OCI-LY7 (cell line): ENCODE measurements around the gene CDKN2C. TPM values are rescaled to one million over a fixed set of nuclear protein-coding genes. Genes with fewer than 3 reads are reported as not detected.

Experiments
- BruUV-seq: library from RNA; stranded (reverse); fragments of 400-500 nt; replicated peaks from 2 replicates; lab custom pipeline; 2021; lab: Mats Ljungman, UMichigan
- CTCF ChIA-PET: fragments of 300-600 bp; sonication (Branson Sonifier 250); formaldehyde crosslinking; loops from one replicate; lab custom pipeline; 2022; ENCODE audit warnings: antibody characterized with exemption; ENCODE audit not compliant: unreplicated experiment; lab: Charles Lee
- POLR2A ChIA-PET: fragments of 300-600 bp; sonication (Branson Sonifier 250); formaldehyde crosslinking; loops from one replicate; lab custom pipeline; 2022; ENCODE audit warnings: antibody characterized with exemption; lab: Charles Lee
- DNase-seq: peaks from one replicate; pipeline ENCODE4 v3.0.0-alpha.2; 2015; ENCODE audit warnings: low spot score
- H2AFZ ChIP-seq: fragments of 200-600 bp; sonication (generic), shearing (Covaris generic); 2 replicates; pipeline ENCODE4 v1.6.1; 2014; ENCODE audit warnings: mild to moderate bottlenecking, antibody characterized with exemption, low read length, moderate library complexity
- H3K27ac ChIP-seq: fragments of 200-600 bp; sonication (generic); 2 replicates; pipeline ENCODE4 v1.5.1; 2014; ENCODE audit warnings: mixed run types, low read depth, mild to moderate bottlenecking, moderate library complexity, low read length, inconsistent platforms; ENCODE audit not compliant: poor library complexity, severe bottlenecking
- H3K36me3 ChIP-seq: fragments of 200-600 bp; sonication (generic); 2 replicates; pipeline ENCODE4 v1.6.1; 2014; ENCODE audit warnings: mild to moderate bottlenecking, antibody characterized with exemption, low read length, moderate library complexity, mixed read lengths; ENCODE audit not compliant: insufficient read depth
- H3K4me1 ChIP-seq: fragments of 200-600 bp; sonication (generic); 2 replicates; pipeline ENCODE4 v1.5.1; 2014; ENCODE audit warnings: mild to moderate bottlenecking, low read length; ENCODE audit not compliant: insufficient read depth, poor library complexity, severe bottlenecking
- H3K4me2 ChIP-seq: fragments of 200-600 bp; sonication (generic); 2 replicates; pipeline ENCODE4 v1.6.1; 2014; ENCODE audit warnings: mild to moderate bottlenecking, low read length
- H3K4me3 ChIP-seq: fragments of 200-600 bp; sonication (generic); 2 replicates; pipeline ENCODE4 v1.5.1; 2014; ENCODE audit warnings: mild to moderate bottlenecking, low read depth, low read length; ENCODE audit not compliant: poor library complexity, severe bottlenecking
- H3K79me2 ChIP-seq: fragments of 200-600 bp; sonication (generic); 2 replicates; pipeline ENCODE4 v1.6.1; 2016; ENCODE audit warnings: low read depth, mild to moderate bottlenecking, low read length, moderate library complexity, mixed read lengths; ENCODE audit not compliant: insufficient read depth
- H3K9me2 ChIP-seq: fragments of 200-600 bp; sonication (generic); 2 replicates; pipeline ENCODE4 v1.6.1; 2016; ENCODE audit warnings: mild to moderate bottlenecking, low read length, mixed read lengths; ENCODE audit not compliant: insufficient read depth
- H3K9me3 ChIP-seq: fragments of 200-600 bp; sonication (generic); 2 replicates; pipeline ENCODE4 v1.6.1; 2014; ENCODE audit warnings: mild to moderate bottlenecking, mixed run types, low read length, mixed read lengths
- H4K20me1 ChIP-seq: fragments of 200-600 bp; sonication (generic); 2 replicates; pipeline ENCODE4 v1.6.1; 2014; ENCODE audit warnings: mild to moderate bottlenecking, antibody characterized with exemption, low read length, moderate library complexity, mixed read lengths; ENCODE audit not compliant: insufficient read depth
- CTCF ChIP-seq: fragments of 200-600 bp; sonication (generic); conservative IDR thresholded peaks from 2 replicates; pipeline ENCODE4 v1.5.1; 2014; ENCODE audit warnings: mild to moderate bottlenecking, antibody characterized with exemption, low read length, moderate library complexity, mixed read lengths
- EZH2phosphoT487 ChIP-seq: fragments of 200-600 bp; sonication (generic); IDR thresholded peaks from 2 replicates; pipeline ENCODE4 v1.6.1; 2018; ENCODE audit warnings: low read depth, borderline replicate concordance, mild to moderate bottlenecking, mixed run types, antibody characterized with exemption, low read length, moderate library complexity, mixed read lengths
- intact Hi-C: fragments of 100-400 bp; cut with micrococcal nuclease; formaldehyde crosslinking; loops from one replicate; pipeline ENCODE4 v1.10.0; 2022; ENCODE audit not compliant: unreplicated experiment
- total RNA-seq, 2 experiments: library from RNA; depleted of rRNA in 1 of 2; stranded (reverse); fragments of >200 nt in 1 of 2; shearing (Covaris generic) in 1 of 2; gene quantifications; 2 replicates each; pipeline ENCODE4 v1.2.3, GENCODE V29; 2014 to 2022

The CDKN2C gene
- total RNA-seq, 2 experiments from 2014 or later, result 46.6 to 71.0 TPM

- TF ChIP-seq EZH2phosphoT487 (no peak), CTCF (no peak)
- H2AFZ ChIP-seq, result no peak overlapping the region
- DNase-seq, result no peak
- peaks cover 44% of the 10 kb centered on the region for H3K36me3 ChIP-seq
- H3K27ac ChIP-seq, result no peak overlapping the region
- ChIA-PET POLR2A (interaction anchor here (1.7 kb wide), 1 partner anchor 40 kb away, joined by 5 read pairs; no protein-coding TSS in a partner anchor), CTCF (no interaction called here)
- no TSS peak for BruUV-seq
- H3K4me2 ChIP-seq, result no peak overlapping the region
- H3K4me1 ChIP-seq, result peaks cover 19% of the 10 kb centered on the region
- peaks cover 13% of the 10 kb centered on the region; the same call in 1 of the 2 replicates for H4K20me1 ChIP-seq
- intact Hi-C loops, result no loop called here
- H3K79me2 ChIP-seq, result peaks cover 93% of the 10 kb centered on the region
- H3K9me3 ChIP-seq, result peaks cover 48% of the 10 kb centered on the region
- H3K9me2 ChIP-seq, result no peaks in the 10 kb centered on the region
- no peak overlapping the region for H3K4me3 ChIP-seq
Measured at GRCh38 chr1:50921029-50921428, 49.0 kb upstream of the CDKN2C start.

GRCh38 chr1:50923564-50923963 is 46.5 kb upstream of the CDKN2C start:
- no peak for DNase-seq
- Histone ChIP-seq H3K27ac (no peak overlapping the region), H3K79me2 (peaks cover 97% of the 10 kb centered on the region), H4K20me1 (no peaks in the 10 kb centered on the region), H3K4me2 (no peak overlapping the region), H3K4me3 (no peak overlapping the region), H3K9me2 (no peaks in the 10 kb centered on the region), H3K9me3 (peaks cover 48% of the 10 kb centered on the region), H2AFZ (no peak overlapping the region), H3K36me3 (peaks cover 60% of the 10 kb centered on the region), H3K4me1 (no peaks in the 10 kb centered on the region)
- intact Hi-C loops, result no loop called here
- BruUV-seq, result no TSS peak
- ChIA-PET CTCF (no interaction called here), POLR2A (interaction anchor here (1.1 kb wide), 1 partner anchor 37 kb away, joined by 5 read pairs; the partner anchor contains the start of gene FAF1)
- TF ChIP-seq CTCF, result no peak
- no peak for TF ChIP-seq EZH2phosphoT487

GRCh38 chr1:50929376-50929958 is 40.6 kb upstream of the CDKN2C start:
- intact Hi-C loops, result loop anchor here (2.0 to 5.0 kb wide), 2 partner anchors 57 to 113 kb away; no protein-coding TSS in a partner anchor
- Histone ChIP-seq H3K9me2 (no peaks in the 10 kb centered on the region), H3K4me2 (no peak overlapping the region), H3K4me1 (peaks cover 6% of the 10 kb centered on the region), H3K9me3 (peaks cover 7% of the 10 kb centered on the region; the same call in 1 of the 2 replicates), H2AFZ (no peak overlapping the region), H3K4me3 (no peak overlapping the region), H3K36me3 (peaks cover 45% of the 10 kb centered on the region), H4K20me1 (peaks cover 11% of the 10 kb centered on the region), H3K79me2 (peaks cover 91% of the 10 kb centered on the region), H3K27ac (no peak overlapping the region)
- CTCF ChIA-PET, result no interaction called here
- no peak for TF ChIP-seq EZH2phosphoT487
- TF ChIP-seq CTCF, result peak; percentile 90
- BruUV-seq, result no TSS peak
- POLR2A ChIA-PET, result interaction anchor here (0.5 to 1.6 kb wide), 2 partner anchors 11 to 266 kb away, joined by 6 to 9 read pairs; no protein-coding TSS in a partner anchor
- DNase-seq, result peak; percentile 47
